CD4-positive, alpha-beta memory T cell (primary cell): ENCODE data around the gene DTX2. TPM values are rescaled to one million over a fixed set of nuclear protein-coding genes. Genes with fewer than 3 reads are reported as not detected.
A peak's percentile ranks its signal among the peaks of the same experiment; 100 is the strongest.
"Not testable (repeated sequence)": the region's sequence is repeated elsewhere in the genome, so short reads cannot be mapped to it uniquely, and the experiment has no call there.

Source experiments
- CTCF ChIA-PET: fragments of 350-600 bp; sonication (Branson Sonifier 250); formaldehyde crosslinking; loops from one replicate; lab custom pipeline; 2021; ENCODE audit warnings: inconsistent platforms; ENCODE audit not compliant: partially characterized antibody; lab: Charles Lee
- POLR2A ChIA-PET: fragments of 350-600 bp; sonication (Branson Sonifier 250); formaldehyde crosslinking; loops from one replicate; lab custom pipeline; 2021; ENCODE audit not compliant: partially characterized antibody; lab: Charles Lee
- DNase-seq, 5 donors: peaks; one replicate each; pipeline versions ENCODE4 v3.0.0 to v3.0.0-alpha.2; 2020 to 2022; ENCODE audit warnings: mixed read lengths in 1 of 5
- H3K27ac ChIP-seq: one replicate; pipeline ENCODE4 v1.7.0; 2013; ENCODE audit warnings: low read depth, low read length
- H3K27me3 ChIP-seq: 2 replicates; pipeline ENCODE4 v1.7.0; 2013; ENCODE audit warnings: mild to moderate bottlenecking, low read length, moderate library complexity; ENCODE audit not compliant: insufficient read depth
- H3K36me3 ChIP-seq: 2 replicates; pipeline ENCODE4 v1.7.0; 2013; ENCODE audit warnings: mild to moderate bottlenecking, low read length, moderate library complexity; ENCODE audit not compliant: insufficient read depth
- H3K4me1 ChIP-seq: 2 replicates; pipeline ENCODE4 v1.7.0; 2013; ENCODE audit warnings: mild to moderate bottlenecking, low read length, moderate library complexity; ENCODE audit not compliant: insufficient read depth
- H3K4me3 ChIP-seq, 2 donors: one replicate each; pipeline ENCODE4 v1.7.0; 2013; ENCODE audit warnings: low read length in 2 of 2, mild to moderate bottlenecking in 1 of 2
- H3K9me3 ChIP-seq, 2 donors: one replicate each; pipeline ENCODE4 v1.7.0; 2013; ENCODE audit warnings: low read length in 2 of 2, control low read depth in 1 of 2; ENCODE audit not compliant: control insufficient read depth in 1 of 2
- H3K27ac Mint-ChIP-seq, 7 donors: one replicate each; pipeline ENCODE4 v1.8.0; 2020 to 2021; ENCODE audit warnings: mixed read lengths in 7 of 7, mild to moderate bottlenecking in 6 of 7, inconsistent platforms in 3 of 7, moderate library complexity in 3 of 7
- H3K27me3 Mint-ChIP-seq, 2 donors: one replicate each; pipeline ENCODE4 v1.8.0; 2020 to 2021; ENCODE audit warnings: mixed read lengths in 2 of 2
- H3K36me3 Mint-ChIP-seq, 2 donors: one replicate each; pipeline ENCODE4 v1.8.0; 2020 to 2021; ENCODE audit warnings: mixed read lengths in 2 of 2, inconsistent platforms in 1 of 2, mild to moderate bottlenecking in 1 of 2
- H3K4me1 Mint-ChIP-seq, 4 donors: one replicate each; pipeline ENCODE4 v1.8.0; 2020 to 2021; ENCODE audit warnings: mixed read lengths in 4 of 4, mild to moderate bottlenecking in 1 of 4
- H3K4me3 Mint-ChIP-seq, 8 donors: one replicate each; pipeline ENCODE4 v1.8.0; 2020 to 2021; ENCODE audit warnings: mixed read lengths in 8 of 8, mild to moderate bottlenecking in 7 of 8, moderate library complexity in 6 of 8, inconsistent platforms in 3 of 8
- H3K9me3 Mint-ChIP-seq, 8 donors: one replicate each; pipeline ENCODE4 v1.8.0; 2020 to 2021; ENCODE audit warnings: mixed read lengths in 8 of 8, mild to moderate bottlenecking in 5 of 8, inconsistent platforms in 3 of 8, moderate library complexity in 1 of 8
- intact Hi-C: fragments of 100-400 bp; cut with micrococcal nuclease; formaldehyde crosslinking; loops from one replicate; pipeline ENCODE4 v1.15.1; 2023
- polyA plus RNA-seq, 2 donors: library from polyadenylated mRNA; unstranded; fragments of 300-500 nt; fragmentation: Illumina TruSeq; gene quantifications; one replicate each; pipeline ENCODE4 v1.2.3, GENCODE V29; 2021
- total RNA-seq, 2 experiments: library from RNA; stranded (reverse); gene quantifications; one replicate each; pipeline ENCODE4 v1.2.3, GENCODE V29; 2021

Gene DTX2
- total and polyA plus RNA-seq, 4 experiments from 2014 or later, result 4.7 to 47.6 (median 30.4) TPM

DNA sequence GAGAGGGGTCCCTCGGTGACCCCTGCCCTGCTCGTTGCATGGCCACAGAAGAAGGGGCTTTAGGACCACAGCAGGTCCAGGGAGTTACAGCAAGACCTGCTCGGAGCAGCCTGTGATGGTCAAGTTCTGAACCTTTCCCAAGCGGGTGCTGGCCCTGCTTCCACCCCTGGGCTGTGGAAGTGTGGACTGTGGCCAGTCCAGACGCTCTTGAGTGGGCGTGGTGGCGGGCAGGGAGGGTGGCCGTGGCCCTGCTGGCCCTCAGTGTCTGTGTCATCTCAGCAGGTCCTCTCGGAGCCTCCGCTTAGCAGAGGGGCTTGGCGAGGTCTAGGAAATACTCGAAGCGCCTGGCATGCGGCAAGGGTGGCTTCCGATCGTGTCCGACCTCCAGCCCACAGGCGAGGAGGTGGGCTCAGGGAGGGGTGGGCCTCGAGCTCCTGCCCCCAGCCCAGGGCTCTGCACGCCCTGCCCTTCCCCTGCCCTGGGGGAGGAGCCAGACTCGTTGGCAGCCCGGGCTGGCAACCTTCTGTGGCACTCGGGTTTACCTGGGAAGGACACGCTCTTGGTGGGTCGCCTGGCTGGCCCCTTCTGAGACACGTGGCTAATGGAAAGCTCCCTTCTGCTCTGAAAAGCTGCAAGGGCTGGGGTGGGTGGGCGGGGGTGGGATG, 36.5 kb downstream of the DTX2 start:
- H3K27me3 Mint-ChIP-seq, DNase-seq, POLR2A ChIA-PET, intact Hi-C loops, H3K36me3 ChIP-seq, H3K4me3 Mint-ChIP-seq, H3K4me1 Mint-ChIP-seq, H3K27me3 ChIP-seq, H3K4me3 ChIP-seq, CTCF ChIA-PET, H3K9me3 ChIP-seq, H3K27ac Mint-ChIP-seq, H3K9me3 Mint-ChIP-seq, H3K27ac ChIP-seq, H3K4me1 ChIP-seq: not testable (repeated sequence)
- H3K36me3 Mint-ChIP-seq, result peaks cover 0 to 14% of the 10 kb centered on the region in 2 donors

DNA sequence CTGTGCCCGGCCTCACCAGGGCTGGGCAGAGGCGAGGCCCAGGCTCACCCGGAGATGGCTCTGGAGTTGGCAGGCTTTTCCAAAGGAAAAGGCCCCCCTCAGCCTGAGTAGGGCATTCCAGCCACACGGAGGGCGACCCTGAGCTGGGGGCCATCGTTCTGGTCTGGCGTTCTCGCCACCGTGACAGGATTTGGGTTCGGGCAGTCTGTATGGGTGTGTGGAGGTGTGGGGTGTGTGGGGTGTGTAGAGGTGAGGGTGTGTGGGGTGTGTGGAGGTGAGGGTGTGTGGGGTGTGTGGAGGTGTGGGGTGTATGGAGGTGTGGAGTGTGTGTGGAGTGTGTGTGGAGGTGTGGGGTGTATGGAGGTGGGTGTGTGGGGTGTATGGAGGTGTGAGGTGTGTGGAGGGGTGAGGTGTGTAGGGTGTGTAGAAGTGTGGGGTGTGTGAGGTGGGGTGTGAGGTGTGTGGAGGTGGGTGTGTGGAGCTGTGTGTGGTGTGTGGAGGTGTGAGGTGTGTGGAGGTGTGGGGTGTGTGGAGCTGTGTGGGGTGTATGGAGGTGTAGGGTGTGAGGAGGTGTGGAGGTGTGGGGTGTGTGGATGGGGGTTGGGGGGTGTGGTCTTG, 37.2 kb downstream of the DTX2 start:
- H3K4me1 ChIP-seq, CTCF ChIA-PET, H3K36me3 ChIP-seq, H3K27me3 ChIP-seq, POLR2A ChIA-PET, H3K9me3 ChIP-seq, H3K27ac Mint-ChIP-seq, H3K9me3 Mint-ChIP-seq, intact Hi-C loops, H3K27me3 Mint-ChIP-seq, H3K4me3 ChIP-seq, H3K4me3 Mint-ChIP-seq, H3K4me1 Mint-ChIP-seq, DNase-seq, H3K27ac ChIP-seq: not testable (repeated sequence)
- peaks cover 0 to 14% of the 10 kb centered on the region in 2 donors for H3K36me3 Mint-ChIP-seq

DNA sequence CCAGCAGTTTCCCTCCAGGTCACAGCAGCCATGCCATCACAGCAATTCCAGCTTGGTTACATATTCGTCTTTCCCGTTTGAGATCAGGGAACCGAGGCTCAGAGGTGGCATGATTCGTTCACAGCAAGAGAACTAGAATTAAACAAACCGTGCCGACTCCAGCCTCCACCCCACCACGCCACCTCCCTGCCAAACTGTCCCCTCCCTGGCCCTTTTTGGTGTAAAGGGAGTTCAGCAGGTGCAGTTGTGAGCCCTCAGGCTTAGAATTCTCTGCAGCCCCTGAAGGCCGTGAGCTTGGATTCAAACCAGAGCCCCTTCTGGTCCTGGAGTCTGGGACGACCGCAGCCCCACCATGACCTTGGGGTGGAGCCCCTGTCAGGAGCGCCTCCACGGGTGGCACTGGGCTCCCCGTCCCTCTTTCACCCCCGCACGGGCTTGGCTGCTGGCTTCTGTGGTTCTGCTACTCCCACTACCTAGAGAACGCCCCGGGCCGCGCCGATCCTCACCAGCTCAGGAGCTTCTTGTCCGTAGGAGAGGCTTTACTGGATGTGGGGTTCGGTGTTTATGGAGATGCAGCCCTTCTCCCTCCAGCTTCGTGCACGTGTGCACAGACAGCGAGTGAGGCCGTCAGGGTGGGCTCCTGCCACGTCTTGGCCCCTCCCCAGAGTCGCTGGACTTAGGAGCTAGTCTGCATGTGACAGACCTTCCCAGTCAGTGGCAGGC, 37.9 kb downstream of the DTX2 start:
- intact Hi-C loops, H3K4me3 Mint-ChIP-seq, H3K27me3 Mint-ChIP-seq, CTCF ChIA-PET, H3K27me3 ChIP-seq, H3K27ac ChIP-seq, DNase-seq, H3K9me3 Mint-ChIP-seq, H3K9me3 ChIP-seq, POLR2A ChIA-PET, H3K4me1 Mint-ChIP-seq, H3K36me3 ChIP-seq, H3K4me3 ChIP-seq, H3K4me1 ChIP-seq: not testable (repeated sequence)
- peak overlapping the region in 1 of 7 donors; percentile 18 for H3K27ac Mint-ChIP-seq
- H3K36me3 Mint-ChIP-seq, result peaks cover 0 to 14% of the 10 kb centered on the region in 2 donors

DNA sequence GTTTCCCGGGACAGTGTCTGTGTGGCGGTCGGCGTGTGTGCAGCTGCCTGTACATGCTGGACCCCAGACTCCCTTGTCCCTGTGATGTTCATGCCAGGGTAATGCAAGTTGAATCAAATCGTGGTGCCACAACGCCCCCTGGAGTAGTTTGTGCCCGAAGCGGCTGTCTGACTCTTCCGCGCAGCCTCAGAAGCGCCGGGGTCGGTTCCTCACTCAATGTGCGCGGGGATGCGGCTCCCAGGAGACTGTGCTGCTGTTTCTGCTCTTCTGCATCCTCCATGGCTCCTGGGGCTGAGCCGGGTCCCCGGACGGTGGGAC, 38.4 kb downstream of the DTX2 start:
- H3K27ac ChIP-seq, H3K4me3 Mint-ChIP-seq, H3K4me3 ChIP-seq, H3K4me1 ChIP-seq, H3K9me3 Mint-ChIP-seq, intact Hi-C loops, H3K27me3 Mint-ChIP-seq, H3K27ac Mint-ChIP-seq, H3K4me1 Mint-ChIP-seq, H3K27me3 ChIP-seq, DNase-seq, H3K9me3 ChIP-seq, POLR2A ChIA-PET, CTCF ChIA-PET, H3K36me3 ChIP-seq: not testable (repeated sequence)
- peaks cover 3 to 17% of the 10 kb centered on the region in 2 donors for H3K36me3 Mint-ChIP-seq

DNA sequence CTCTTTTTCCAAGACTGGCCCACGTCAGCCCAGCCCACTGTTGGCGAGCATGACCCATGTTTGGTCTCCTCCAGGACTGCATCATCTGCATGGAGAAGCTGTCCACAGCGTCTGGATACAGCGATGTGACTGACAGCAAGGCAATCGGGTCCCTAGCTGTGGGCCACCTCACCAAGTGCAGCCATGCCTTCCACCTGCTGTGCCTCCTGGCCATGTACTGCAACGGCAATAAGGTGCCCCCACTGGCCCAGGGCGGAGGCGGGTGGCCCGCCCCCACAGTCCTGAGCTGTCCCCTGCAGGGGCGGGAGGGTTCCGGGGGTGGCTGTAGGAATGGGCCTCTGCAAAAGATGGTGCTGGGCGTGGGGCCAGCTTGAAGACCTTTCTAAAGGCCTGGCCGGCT, 40.7 kb downstream of the DTX2 start:
- H3K4me1 Mint-ChIP-seq, H3K4me1 ChIP-seq, H3K27me3 Mint-ChIP-seq, H3K27me3 ChIP-seq, POLR2A ChIA-PET, H3K27ac ChIP-seq, H3K4me3 ChIP-seq, intact Hi-C loops, H3K27ac Mint-ChIP-seq, DNase-seq, H3K4me3 Mint-ChIP-seq, H3K9me3 Mint-ChIP-seq, H3K9me3 ChIP-seq, H3K36me3 ChIP-seq, CTCF ChIA-PET: not testable (repeated sequence)
- H3K36me3 Mint-ChIP-seq, result peaks cover 3 to 21% of the 10 kb centered on the region in 2 donors

DNA sequence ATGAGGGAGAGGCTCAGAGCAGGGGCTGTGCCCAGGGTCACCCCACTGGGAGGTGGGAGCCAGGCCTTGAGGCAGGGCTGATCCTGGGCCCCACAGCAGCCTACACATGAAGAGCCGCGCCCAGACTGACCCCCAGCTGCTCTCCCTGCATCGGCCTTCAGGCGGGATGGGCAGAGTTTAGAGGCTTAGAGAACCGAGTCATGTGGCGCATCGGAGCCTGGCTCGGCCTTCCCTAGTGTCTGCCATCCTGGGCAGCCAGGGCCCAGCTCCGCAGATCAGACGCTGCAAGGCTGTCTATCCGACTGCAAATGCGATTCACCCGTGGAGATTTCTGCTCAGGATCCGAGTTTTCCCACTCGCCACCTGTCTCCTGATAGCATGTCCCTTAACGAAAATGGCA, 41.3 kb downstream of the DTX2 start:
- intact Hi-C loops, H3K4me1 Mint-ChIP-seq, H3K4me1 ChIP-seq, H3K4me3 ChIP-seq, H3K27me3 ChIP-seq, H3K27ac ChIP-seq, H3K27me3 Mint-ChIP-seq, H3K4me3 Mint-ChIP-seq, H3K9me3 ChIP-seq, H3K36me3 ChIP-seq, H3K9me3 Mint-ChIP-seq, POLR2A ChIA-PET, CTCF ChIA-PET, H3K27ac Mint-ChIP-seq, DNase-seq: not testable (repeated sequence)
- peaks cover 3 to 21% of the 10 kb centered on the region in 2 donors for H3K36me3 Mint-ChIP-seq

DNA sequence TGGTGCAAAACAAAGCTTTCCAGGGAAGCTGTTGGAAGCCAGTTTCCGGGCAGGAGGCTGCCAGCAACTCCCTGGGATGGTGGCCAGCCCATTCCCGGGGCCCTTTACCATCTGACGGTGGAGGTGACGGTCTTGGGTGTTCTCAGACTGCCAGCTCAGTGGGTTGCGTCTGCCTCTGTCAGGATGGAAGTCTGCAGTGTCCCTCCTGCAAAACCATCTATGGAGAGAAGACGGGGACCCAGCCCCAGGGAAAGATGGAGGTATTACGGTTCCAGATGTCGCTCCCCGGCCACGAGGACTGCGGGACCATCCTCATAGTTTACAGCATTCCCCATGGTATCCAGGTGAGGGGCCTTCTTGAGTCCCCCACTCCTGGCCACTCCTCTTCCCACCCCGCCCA, 41.7 kb downstream of the DTX2 start:
- DNase-seq, H3K27ac ChIP-seq, H3K4me1 Mint-ChIP-seq, H3K9me3 ChIP-seq, H3K27me3 Mint-ChIP-seq, CTCF ChIA-PET, intact Hi-C loops, H3K4me1 ChIP-seq, H3K4me3 ChIP-seq, H3K9me3 Mint-ChIP-seq, H3K4me3 Mint-ChIP-seq, POLR2A ChIA-PET, H3K27me3 ChIP-seq, H3K36me3 ChIP-seq, H3K27ac Mint-ChIP-seq: not testable (repeated sequence)
- H3K36me3 Mint-ChIP-seq, result peaks cover 3 to 21% of the 10 kb centered on the region in 2 donors
